GM21423 (cell line): ENCODE results near the gene PRKAR1A.

Experiments used
- ATAC-seq: cut with Tn5 transposase; IDR thresholded peaks from one replicate; pipeline ENCODE4 v1.9.1; 2021; ENCODE audit warnings: mild to moderate bottlenecking, moderate library complexity; ENCODE audit not compliant: unreplicated experiment

The PRKAR1A gene

GRCh38 chr17:68539548-68540467, 27.6 kb downstream of the PRKAR1A start:
- ATAC-seq = no peak

GRCh38 chr17:68540981-68541380, 28.8 kb downstream of the PRKAR1A start:
- ATAC-seq = no peak

DNA sequence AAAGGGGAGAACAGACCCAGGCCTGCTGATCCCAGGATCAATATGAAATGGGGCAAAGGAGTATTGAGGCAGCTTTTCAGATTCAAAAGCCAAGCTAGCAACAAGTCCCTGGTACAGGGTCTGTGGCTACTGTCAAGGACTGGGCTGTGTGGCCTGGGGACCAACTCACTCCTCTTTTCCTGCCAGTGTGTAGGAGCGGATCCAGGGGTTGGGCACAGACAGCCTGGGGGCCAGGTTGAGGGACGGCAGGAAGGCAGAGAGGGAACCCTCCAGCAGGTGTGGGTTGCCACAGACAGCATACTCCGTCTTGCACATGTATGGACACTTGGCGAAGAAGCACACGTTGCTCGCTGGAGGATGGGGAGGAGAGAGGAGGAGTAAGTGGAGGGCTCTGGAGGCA, 29.6 kb downstream of the PRKAR1A start:
- ATAC-seq = no peak

- no peak for ATAC-seq
These were observed 30.7 kb downstream of the PRKAR1A start for GRCh38 chr17:68542698-68543463.

- ATAC-seq = no peak
These were observed 32.1 kb downstream of the PRKAR1A start for GRCh38 chr17:68544111-68544915.

DNA sequence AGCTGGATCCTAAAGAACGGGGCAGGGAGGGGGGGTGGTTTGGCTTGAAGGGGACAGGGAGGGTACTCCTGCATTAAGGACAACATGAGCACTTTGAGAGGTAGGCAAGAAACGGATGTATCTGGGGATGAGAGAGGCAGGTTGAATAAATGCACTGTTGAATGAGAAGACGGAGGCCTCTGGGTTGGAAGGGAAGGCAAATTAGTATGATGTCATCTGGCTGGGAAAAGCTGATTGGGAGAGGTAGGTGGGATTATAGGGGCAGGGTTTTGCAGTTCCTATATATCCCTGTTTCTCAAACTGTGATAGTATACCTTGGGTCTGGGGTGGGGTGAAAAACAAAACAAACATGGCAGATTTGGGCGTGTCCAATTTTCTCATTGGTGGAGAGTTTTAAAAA, 44.3 kb downstream of the PRKAR1A start:
- no peak for ATAC-seq

DNA sequence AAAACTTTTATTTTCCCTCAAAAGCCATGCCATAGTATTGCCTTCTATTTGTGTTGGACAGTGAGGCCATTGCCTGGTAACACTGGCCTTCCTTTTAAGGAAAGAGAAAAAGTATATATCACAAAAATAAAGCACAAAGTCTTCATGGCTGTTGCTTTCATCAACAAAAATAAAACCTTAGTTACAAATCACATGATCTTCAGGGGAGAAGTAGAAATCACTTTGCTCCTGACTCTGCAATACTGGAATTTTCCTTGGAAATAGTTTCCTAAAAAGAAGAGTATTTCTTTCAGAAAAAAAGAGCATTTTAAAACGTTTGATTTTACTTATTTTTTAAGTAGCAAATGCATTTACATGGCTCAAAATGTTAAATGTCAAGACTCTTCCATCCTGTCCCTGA, 47.1 kb downstream of the PRKAR1A start:
- no peak for ATAC-seq

GRCh38 chr17:68560966-68561720, 48.9 kb downstream of the PRKAR1A start:
- ATAC-seq = no peak

GRCh38 chr17:68562736-68563135, 50.5 kb downstream of the PRKAR1A start:
- no peak for ATAC-seq

DNA sequence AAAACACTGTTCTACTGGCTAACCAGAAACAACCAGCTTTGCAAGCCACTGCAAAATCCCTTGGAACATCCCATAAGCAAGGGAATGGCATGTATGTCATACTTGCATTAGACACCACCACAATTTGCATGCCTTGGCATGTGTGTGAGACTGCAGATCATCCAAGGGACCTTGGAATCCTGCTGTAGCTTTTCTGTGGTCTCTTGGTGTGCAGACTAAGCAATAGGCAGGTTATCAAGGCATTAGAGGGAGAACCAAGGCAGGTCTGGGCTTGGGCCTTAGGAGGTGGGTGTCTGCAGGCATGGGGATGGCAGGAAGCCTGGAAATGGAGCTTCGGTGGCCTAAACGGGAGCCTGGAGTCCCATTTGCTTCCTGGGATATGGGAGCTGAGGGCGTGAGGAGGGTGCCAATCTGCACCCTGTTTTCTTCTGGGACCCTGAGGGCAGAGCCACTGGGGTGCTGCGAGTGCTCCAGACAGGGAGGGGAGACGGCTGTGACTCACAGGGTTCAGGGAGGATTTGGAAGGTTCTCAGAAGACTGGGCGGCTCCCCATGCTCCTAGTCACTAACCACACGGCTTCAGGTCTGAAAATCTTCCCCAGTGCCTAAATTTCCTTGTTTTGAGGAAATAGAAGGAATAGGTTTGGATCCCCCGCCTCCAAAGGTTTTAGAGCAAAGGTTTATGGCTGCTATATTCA, 52.3 kb downstream of the PRKAR1A start:
- no peak for ATAC-seq

GRCh38 chr17:68565661-68566441, 53.6 kb downstream of the PRKAR1A start:
- no peak for ATAC-seq

GRCh38 chr17:68566442-68566738, 54.2 kb downstream of the PRKAR1A start:
- ATAC-seq = no peak

GRCh38 chr17:68567035-68567434, 54.8 kb downstream of the PRKAR1A start:
- no peak for ATAC-seq

DNA sequence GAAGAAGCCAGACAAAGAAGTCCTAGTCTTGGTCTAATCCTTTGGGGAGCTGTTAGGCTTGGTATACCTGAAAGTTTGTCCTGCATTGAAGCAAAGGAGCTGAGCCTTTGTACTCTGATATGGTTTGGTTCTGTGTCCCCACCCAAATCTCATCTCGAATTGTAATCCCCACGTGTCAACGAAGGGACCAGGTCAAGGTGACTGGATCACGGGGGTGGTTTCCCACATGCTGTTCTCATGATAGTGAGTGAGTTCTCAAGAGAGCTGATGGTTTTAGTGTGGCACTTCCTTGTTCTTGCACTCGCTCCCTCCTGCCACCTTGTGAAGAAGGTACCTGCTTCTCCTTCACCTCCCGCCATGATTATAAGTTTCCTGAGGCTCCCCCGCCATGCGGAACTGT, 55.4 kb downstream of the PRKAR1A start:
- ATAC-seq = no peak

- no peak for ATAC-seq
These were observed 56.4 kb downstream of the PRKAR1A start for GRCh38 chr17:68568581-68568980.

DNA sequence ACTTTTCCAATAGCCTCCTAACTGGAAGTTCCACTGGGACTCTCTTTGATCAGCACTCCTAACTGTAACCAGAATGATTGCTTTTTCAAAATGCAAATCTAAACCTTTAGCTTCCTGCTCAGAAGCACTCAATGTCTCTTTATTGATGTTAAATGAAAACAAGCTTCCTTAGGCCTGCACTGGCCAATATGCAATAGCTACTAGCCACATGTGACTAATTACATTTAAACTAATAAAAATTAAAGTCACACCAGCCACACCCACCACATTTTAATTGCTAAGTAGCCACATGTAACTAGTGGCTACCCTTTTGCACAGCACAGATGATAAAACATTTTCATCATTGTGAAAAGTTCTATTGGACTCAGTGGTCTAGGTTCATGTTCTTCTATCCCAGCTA, 57.1 kb downstream of the PRKAR1A start:
- no peak for ATAC-seq

DNA sequence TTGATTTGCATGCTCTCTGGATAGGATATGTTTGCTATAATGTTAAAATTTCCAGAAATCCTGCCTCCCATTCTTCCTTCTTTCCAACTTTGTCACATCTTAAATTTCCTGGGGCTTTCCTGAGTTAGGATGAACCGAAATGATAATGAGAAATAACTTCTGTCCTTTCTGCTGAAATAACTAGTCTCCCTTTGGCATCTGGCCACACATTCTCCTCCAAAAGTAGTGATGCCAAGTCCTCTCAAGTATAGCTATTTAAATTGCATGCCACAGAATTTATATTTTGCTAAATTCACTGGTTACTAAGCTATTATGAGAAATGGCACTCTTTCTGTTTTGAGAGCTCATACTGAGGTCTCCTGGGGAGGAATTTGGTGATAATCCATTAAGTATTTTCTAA, 58.3 kb downstream of the PRKAR1A start:
- ATAC-seq = no peak

- ATAC-seq = no peak
These were observed 60.1 kb downstream of the PRKAR1A start for GRCh38 chr17:68572138-68572842.

DNA sequence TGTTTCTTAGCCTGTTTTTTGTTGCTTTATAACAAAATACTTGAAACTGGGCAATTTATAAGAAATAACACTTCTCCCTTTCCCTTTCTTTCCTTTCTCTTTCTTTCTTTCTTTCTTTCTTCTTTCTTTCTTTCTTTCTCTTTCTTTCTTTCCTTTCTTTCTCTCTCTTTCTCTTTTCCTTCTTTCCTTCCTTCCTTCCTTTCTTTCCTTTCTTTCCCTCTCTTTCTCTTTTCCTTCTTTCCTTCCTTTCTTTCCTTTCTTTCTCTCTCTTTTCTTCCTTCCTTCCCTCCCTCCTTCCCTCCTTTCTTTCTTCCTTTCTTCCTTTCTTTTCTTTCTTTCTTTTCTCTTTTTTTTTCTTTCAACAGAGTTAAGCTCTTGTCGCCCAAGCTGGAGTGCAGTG, 61.1 kb downstream of the PRKAR1A start:
- ATAC-seq = no peak
